Activated CD8-positive, alpha-beta T cell treated with anti-CD3 and anti-CD28 coated beads, Interleukin-2, amount 10 ng/mL, durations not matched to agents 7 days and 5 days (primary cell): ENCODE results near the gene HSD11B2. TPM values are rescaled to one million over a fixed set of nuclear protein-coding genes. Genes with fewer than 3 reads are reported as not detected.

Source experiments
- ATAC-seq: fragments of 150-1000 bp; cut with Tn5 transposase; one replicate; pipeline ENCODE4 v1.10.0; 2021; ENCODE audit warnings: moderate library complexity
- CTCF ChIA-PET: fragments of 350-600 bp; sonication (Branson Sonifier 250); formaldehyde crosslinking; loops from one replicate; lab custom pipeline; 2021; ENCODE audit warnings: antibody characterized with exemption; lab: Charles Lee
- POLR2A ChIA-PET: fragments of 350-600 bp; sonication (Branson Sonifier 250); formaldehyde crosslinking; loops from one replicate; lab custom pipeline; 2021; ENCODE audit warnings: antibody characterized with exemption; lab: Charles Lee
- DNase-seq: peaks from one replicate; pipeline ENCODE4 v3.0.0-alpha.2; 2020
- H3K27ac Mint-ChIP-seq: one replicate; pipeline ENCODE4 v1.8.0; 2021; ENCODE audit warnings: mild to moderate bottlenecking, mixed read lengths
- H3K27me3 Mint-ChIP-seq: one replicate; pipeline ENCODE4 v1.8.0; 2021; ENCODE audit warnings: low read depth, mixed read lengths
- H3K36me3 Mint-ChIP-seq: one replicate; pipeline ENCODE4 v1.8.0; 2021; ENCODE audit warnings: low read depth, mixed read lengths
- H3K4me1 Mint-ChIP-seq: one replicate; pipeline ENCODE4 v1.8.0; 2021; ENCODE audit warnings: low read depth, mixed read lengths
- H3K4me3 Mint-ChIP-seq: one replicate; pipeline ENCODE4 v1.8.0; 2021; ENCODE audit warnings: mild to moderate bottlenecking, mixed read lengths
- H3K9me3 Mint-ChIP-seq: one replicate; pipeline ENCODE4 v1.8.0; 2022; ENCODE audit warnings: mixed read lengths; ENCODE audit not compliant: insufficient read depth
- total RNA-seq, 2 experiments: library from RNA; stranded (reverse); gene quantifications; one replicate each; pipeline ENCODE4 v1.2.3, GENCODE V29; 2021

The HSD11B2 gene
- not detected for total RNA-seq

DNA sequence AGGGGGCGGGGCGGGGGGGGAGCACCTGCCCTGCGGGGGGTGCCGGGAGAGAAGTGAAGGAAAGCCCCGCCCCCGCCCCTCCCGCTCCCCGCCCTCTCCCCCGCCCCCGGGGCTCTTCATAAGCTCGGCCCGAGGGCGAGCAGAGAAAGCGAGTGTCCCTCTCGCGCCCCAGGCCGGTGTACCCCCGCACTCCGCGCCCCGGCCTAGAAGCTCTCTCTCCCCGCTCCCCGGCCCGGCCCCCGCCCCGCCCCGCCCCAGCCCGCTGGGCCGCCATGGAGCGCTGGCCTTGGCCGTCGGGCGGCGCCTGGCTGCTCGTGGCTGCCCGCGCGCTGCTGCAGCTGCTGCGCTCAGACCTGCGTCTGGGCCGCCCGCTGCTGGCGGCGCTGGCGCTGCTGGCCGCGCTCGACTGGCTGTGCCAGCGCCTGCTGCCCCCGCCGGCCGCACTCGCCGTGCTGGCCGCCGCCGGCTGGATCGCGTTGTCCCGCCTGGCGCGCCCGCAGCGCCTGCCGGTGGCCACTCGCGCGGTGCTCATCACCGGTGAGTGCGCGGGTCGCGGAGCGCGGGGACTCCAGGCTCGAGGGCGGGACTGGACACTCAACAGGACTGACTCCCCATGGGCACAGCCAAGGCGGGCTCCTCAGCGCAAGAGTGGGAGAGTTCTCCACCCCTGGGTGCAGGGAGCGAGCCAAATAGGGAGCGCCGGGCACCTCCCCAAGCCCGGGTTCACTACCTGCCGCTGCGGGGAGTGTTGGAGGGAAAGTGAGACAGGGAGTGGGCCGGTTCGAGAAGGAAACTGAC is at the start of gene HSD11B2:
HSD11B2 (plus strand) TSS at position 145 of the 798 bp plus-strand sequence; CDS start at position 273, 128 bp downstream.
- peaks cover 7% of the 10 kb centered on the region for H3K4me1 Mint-ChIP-seq
- H3K27me3 Mint-ChIP-seq, result peaks cover 39% of the 10 kb centered on the region
- ATAC-seq, result peak; percentile 46
- ChIA-PET POLR2A (no interaction called here), CTCF (interaction anchor here (0.6 to 2.3 kb wide), 3 partner anchors 17 to 32 kb away, joined by 3 to 8 read pairs (median 3); no protein-coding TSS in a partner anchor)
- H3K9me3 Mint-ChIP-seq, result no peaks in the 10 kb centered on the region
- DNase-seq, result peak; percentile 28
- H3K27ac Mint-ChIP-seq, result no peak within 1 kb of the TSS
- H3K36me3 Mint-ChIP-seq, result no peaks in the 10 kb centered on the region
- H3K4me3 Mint-ChIP-seq, result peak within 1 kb of the TSS; percentile 71

DNA sequence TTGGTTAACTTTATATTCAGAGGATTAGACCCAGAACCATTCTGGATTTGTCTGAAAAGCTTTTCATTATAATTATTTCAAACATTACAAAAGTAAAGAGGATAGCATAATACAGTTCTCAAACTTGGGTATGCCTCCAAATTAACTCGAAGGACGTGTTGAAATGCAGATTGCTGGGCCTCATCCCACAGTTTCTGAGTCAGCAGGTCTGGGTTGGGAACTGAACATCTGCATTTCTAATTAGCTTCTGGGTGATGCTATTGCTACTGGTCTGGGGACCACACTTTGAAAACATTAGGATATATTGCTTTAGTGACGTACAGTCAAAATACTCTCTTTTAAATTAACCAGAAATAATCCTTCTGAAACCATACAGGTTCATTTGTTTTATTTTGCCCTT is 47.6 kb upstream of the HSD11B2 start:
- ATAC-seq (no peak), DNase-seq (no peak)
- CTCF ChIA-PET, result interaction anchor here (1.5 kb wide), 1 partner anchor 105 kb away, joined by 3 read pairs; no protein-coding TSS in a partner anchor
- Mint-ChIP-seq H3K27ac (no peak overlapping the region), H3K9me3 (no peaks in the 10 kb centered on the region), H3K4me3 (no peak overlapping the region), H3K4me1 (no peaks in the 10 kb centered on the region), H3K27me3 (peaks cover 8% of the 10 kb centered on the region), H3K36me3 (no peaks in the 10 kb centered on the region)
- POLR2A ChIA-PET, result no interaction called here

DNA sequence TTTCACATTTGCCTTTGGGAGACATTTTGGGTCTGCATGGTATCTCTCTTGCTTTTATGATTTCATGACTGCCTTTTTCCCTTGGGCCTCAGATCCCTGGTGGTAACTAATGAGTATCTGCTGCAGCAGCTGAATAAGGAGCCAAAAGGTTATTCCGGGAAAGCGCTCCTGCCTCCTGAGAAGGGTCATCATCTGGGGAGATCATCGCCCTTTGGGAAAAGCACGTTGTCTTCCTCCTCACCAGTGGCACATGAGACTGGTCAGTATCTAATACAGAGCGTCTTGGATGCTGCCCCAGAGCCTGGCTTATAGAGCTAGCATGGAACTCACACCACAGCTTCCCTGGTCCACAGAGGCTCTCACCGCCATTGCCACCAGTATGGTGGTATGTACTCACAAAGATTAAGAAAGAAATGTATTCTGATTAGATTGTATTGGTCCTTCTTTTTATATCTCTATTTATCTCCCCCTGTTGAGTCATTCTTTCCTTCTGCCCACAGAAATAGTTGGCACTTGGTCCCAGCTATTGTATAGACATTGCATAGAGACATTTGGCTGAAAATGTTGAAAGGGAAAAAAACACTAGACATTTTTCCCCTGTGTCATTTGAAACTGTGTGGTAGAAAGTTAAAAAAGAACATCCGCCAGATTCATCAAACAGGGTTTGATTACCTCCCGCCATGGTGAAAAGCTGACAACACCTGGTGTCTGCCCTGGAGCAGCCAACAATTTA is 46.0 kb upstream of the HSD11B2 start:
- CTCF ChIA-PET, result interaction anchor here (2.1 to 2.3 kb wide), 2 partner anchors 15 to 141 kb away, joined by 4 to 8 read pairs; no protein-coding TSS in a partner anchor
- H3K4me1 Mint-ChIP-seq, result no peaks in the 10 kb centered on the region
- no peak for DNase-seq
- POLR2A ChIA-PET, result no interaction called here
- no peak overlapping the region for H3K4me3 Mint-ChIP-seq
- H3K9me3 Mint-ChIP-seq, result no peaks in the 10 kb centered on the region
- H3K27me3 Mint-ChIP-seq, result peaks cover 8% of the 10 kb centered on the region
- H3K36me3 Mint-ChIP-seq, result no peaks in the 10 kb centered on the region
- no peak for ATAC-seq
- no peak overlapping the region for H3K27ac Mint-ChIP-seq

DNA sequence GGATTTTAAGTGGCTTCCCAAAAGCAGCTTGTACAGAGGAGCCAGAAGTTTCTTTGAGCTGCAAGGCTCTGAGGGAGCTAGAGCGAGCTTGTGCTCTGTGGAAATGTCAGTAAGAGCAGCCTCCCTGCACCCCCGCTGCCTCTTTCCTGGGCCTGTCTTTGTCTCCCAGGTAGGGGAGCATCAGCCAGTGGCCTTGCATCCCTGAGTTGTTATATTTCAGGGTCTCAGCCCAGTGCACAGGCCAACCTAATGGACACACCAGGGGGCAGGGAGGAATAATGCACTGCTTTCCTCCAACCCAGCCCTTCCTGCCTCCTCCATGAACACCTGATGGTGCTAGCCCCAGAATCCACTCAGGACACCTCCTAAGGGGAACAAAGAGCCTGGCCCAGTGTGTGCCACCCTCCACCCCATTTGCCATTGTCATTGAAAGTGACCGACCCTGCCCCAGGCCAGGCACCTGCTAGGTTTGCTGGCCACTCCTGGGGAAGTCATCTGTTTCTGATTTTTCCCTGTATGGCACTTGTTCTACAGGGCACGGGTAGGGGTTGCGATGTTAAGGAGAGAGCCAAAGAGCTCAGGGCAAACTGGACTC is 44.0 kb upstream of the HSD11B2 start:
- Mint-ChIP-seq H3K4me1 (no peaks in the 10 kb centered on the region), H3K27ac (no peak overlapping the region), H3K4me3 (no peak overlapping the region), H3K36me3 (no peaks in the 10 kb centered on the region), H3K9me3 (no peaks in the 10 kb centered on the region), H3K27me3 (peaks cover 14% of the 10 kb centered on the region)
- ChIA-PET POLR2A (no interaction called here), CTCF (interaction anchor here (1.9 kb wide), 1 partner anchor 126 kb away, joined by 4 read pairs; no protein-coding TSS in a partner anchor)
- ATAC-seq (no peak), DNase-seq (no peak)

DNA sequence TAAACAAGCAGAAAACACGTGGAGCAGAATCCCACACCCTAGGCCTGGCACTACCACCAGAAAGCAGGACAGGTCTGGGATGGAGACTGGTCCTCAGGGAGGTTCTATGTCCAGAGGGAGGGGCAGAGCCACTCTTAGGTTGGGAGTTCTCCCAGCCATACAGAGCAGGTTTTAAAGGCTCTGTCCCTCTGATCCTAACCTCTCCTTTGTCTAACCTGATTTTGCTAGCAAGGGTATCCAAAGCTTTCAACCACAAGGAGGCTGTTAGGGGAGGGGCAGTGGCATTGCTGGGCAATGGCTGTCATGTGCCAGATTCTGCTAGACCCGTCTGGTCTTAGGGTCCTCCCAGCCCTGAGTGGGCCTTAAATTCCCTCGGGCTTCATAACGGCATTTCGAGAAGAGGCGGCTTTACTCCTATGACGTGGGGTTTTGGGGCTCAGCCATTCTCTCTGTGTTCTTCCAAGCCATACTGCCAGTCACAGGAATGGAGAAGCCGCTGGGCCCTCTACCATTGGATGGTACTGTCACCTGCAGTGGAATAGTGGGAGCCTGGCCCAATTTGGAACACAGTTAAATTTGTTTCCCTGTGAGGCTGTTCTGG is 43.3 kb upstream of the HSD11B2 start:
- Mint-ChIP-seq H3K27me3 (peaks cover 21% of the 10 kb centered on the region), H3K9me3 (no peaks in the 10 kb centered on the region), H3K27ac (no peak overlapping the region), H3K36me3 (no peaks in the 10 kb centered on the region), H3K4me3 (no peak overlapping the region), H3K4me1 (no peaks in the 10 kb centered on the region)
- ATAC-seq, result no peak
- DNase-seq, result no peak
- CTCF ChIA-PET, result interaction anchor here (1.9 kb wide), 1 partner anchor 127 kb away, joined by 4 read pairs; no protein-coding TSS in a partner anchor
- POLR2A ChIA-PET, result no interaction called here

DNA sequence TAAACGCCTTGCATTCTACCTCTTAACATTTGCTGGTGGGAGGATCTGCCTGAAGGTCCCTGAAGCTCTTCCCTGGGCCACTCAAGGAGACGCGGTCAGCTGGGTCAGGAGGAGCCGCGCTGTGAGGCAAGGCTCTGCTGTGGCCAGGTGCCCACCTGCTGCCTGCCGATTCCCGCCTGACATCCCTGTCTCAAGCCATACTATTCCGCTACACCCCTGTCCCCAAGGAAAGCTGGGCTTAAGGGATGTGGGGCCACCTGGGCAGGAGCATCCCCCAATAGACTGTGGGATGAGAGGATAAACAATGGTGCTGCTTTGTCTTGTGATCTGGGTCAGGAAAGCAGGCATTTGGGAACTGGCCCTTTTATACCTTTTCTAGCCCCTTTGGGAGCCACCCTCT is 42.7 kb upstream of the HSD11B2 start:
- POLR2A ChIA-PET, result no interaction called here
- Mint-ChIP-seq H3K27me3 (peaks cover 22% of the 10 kb centered on the region), H3K4me3 (no peak overlapping the region), H3K27ac (no peak overlapping the region), H3K4me1 (no peaks in the 10 kb centered on the region), H3K36me3 (no peaks in the 10 kb centered on the region), H3K9me3 (no peaks in the 10 kb centered on the region)
- CTCF ChIA-PET, result interaction anchor here (1.9 kb wide), 1 partner anchor 128 kb away, joined by 4 read pairs; no protein-coding TSS in a partner anchor
- DNase-seq, result no peak
- ATAC-seq, result no peak

DNA sequence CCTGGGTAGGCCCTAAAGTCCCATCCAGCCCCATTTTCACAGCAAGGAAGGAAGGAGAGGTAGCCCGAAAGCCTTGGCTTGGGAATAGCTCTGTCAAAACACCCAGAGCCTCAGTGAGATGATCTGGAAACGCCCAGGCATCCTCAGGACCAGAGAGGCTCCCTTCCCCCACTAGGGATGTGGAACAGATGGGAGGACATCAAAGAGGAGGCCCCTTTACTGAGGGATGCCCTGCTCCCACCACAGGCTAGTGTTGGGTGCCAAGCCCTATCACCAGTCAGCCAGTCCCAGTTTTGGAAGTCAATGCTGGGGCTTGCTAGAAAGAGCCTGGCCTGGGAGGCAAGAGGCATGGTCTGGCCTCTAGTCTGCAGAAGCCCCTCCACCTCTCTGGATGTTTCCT is 42.3 kb upstream of the HSD11B2 start:
- DNase-seq (no peak), ATAC-seq (no peak)
- CTCF ChIA-PET, result interaction anchor here (1.0 kb wide), 1 partner anchor 11 kb away, joined by 3 read pairs; no protein-coding TSS in a partner anchor
- Mint-ChIP-seq H3K36me3 (no peaks in the 10 kb centered on the region), H3K27me3 (peaks cover 23% of the 10 kb centered on the region), H3K4me1 (peaks cover 1% of the 10 kb centered on the region), H3K9me3 (no peaks in the 10 kb centered on the region), H3K27ac (no peak overlapping the region), H3K4me3 (no peak overlapping the region)
- POLR2A ChIA-PET, result interaction anchor here (0.8 kb wide), 1 partner anchor 345 kb away, joined by 3 read pairs; no protein-coding TSS in a partner anchor

DNA sequence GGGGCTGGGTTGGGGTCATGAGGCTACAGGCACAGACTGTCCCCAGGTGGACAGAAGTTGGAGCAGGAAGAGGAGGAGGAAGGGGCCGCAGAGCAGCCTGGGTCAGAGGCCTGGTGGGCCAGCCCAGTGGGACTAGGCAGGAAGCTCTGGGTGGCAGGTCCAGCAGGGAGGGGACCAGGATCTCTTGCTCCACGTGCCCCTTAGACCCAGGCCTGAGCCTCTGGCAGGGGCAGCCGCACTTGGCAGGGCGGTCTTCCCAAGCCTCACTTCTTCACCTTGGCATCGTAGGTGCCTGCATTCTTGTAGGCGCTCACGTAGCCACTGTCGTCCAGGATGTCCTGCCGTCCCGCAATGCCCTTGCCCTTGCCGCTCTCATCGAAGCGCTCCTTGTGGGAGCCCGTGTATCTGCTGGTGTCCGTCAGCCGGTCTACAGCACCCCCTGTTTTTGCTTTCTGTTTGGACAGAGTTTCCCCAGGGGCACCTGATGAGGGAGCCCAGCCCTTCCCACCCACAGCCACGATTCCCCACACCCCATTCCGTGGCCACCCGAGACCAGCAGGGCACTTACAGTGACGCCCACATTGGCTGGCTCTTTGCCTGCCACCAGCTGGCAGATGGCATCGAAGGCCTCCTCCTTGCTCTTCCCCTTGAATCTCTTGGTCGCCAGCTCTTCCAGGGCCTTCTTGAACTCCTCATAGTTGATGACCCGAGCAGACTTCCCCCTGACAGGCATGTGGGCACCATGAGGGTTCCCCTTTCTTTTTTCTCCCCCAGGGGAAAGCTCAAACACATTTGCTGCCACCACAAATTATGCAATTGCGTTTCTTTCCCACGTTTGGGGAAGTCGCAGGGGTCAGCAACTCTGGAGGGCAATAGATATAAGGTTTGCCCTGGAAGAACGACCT is 40.8 kb upstream of the HSD11B2 start:
- Mint-ChIP-seq H3K4me3 (no peak overlapping the region), H3K27me3 (peaks cover 32% of the 10 kb centered on the region), H3K9me3 (no peaks in the 10 kb centered on the region), H3K27ac (no peak overlapping the region), H3K36me3 (no peaks in the 10 kb centered on the region), H3K4me1 (peaks cover 9% of the 10 kb centered on the region)
- ATAC-seq (no peak), DNase-seq (no peak)
- CTCF ChIA-PET, result interaction anchor here (1.0 kb wide), 1 partner anchor 9 kb away, joined by 3 read pairs; no protein-coding TSS in a partner anchor
- POLR2A ChIA-PET, result no interaction called here

DNA sequence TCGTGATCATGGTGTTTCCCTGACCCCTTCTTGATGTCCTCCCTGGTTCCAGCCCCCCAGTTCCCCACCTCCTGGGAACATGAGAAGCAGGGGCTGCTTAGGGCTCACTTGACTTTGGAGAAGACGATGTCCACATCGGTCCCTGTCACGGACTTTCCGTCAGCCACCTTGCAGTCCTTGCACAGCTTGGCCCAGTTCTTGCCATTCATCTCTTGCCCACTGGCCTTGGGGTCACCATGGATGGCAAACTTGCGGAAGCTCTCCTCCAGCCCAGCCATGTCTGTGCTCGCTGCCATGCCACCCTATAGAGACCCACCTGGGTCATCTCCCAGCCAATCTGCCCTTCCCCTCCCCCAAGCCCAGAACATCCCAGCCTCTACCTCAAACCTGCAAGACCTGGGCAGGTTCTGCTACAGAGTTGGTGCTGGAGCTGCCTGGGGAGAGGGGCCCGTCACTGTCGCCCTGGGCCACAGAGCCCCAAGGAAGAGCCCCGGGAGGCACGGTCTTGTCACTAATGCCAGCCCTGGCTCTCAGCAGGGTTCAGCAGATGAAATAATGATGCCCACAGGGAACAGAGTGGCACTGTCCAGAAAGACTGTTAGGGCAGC is 40.0 kb upstream of the HSD11B2 start:
- H3K4me3 Mint-ChIP-seq, result no peak overlapping the region
- no peak overlapping the region for H3K27ac Mint-ChIP-seq
- peaks cover 9% of the 10 kb centered on the region for H3K4me1 Mint-ChIP-seq
- H3K9me3 Mint-ChIP-seq, result no peaks in the 10 kb centered on the region
- DNase-seq, result no peak
- POLR2A ChIA-PET, result no interaction called here
- CTCF ChIA-PET, result no interaction called here
- H3K36me3 Mint-ChIP-seq, result no peaks in the 10 kb centered on the region
- no peak for ATAC-seq
- H3K27me3 Mint-ChIP-seq, result peaks cover 35% of the 10 kb centered on the region

DNA sequence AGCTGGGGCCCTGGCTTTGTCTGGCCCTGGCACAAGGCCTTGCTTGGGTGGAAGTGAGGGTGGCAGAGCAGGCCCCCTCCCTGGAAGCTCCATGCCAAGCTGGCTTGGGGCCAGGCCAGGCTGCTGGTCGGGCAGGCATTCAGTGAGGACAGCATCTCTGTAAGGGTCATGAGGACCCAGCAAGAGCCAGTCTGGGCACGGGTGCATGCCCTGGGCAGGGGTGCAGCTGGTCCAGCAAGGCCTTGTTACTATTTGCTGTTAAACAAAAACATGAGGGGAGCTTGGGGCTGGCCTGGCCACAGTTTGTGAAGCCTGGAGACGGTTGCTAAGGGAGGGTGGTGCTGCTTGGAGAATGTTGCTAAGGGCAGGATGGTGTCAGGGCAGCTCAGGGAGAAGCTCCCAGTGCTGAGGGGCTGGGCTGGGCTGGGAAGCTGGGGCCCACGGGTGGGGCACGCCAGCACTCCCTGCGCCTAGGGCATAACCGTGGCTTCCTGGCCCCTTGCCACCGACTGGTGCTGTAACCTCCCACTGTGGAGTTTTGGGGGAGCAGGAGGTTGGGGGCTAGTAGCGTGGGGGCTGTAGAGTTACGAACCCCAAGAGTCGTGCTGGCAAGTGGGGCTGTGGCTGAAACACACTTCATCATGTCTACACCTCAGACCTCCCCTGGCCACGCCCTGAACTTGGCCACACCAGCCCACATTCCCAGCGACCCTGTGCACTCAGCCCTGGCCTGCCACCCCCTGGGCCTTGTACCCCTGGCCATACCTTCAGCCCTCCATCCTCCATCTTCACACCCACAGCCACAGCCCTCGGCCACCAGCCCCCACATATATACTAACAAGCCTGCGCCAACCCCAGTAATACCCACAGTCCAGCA is 39.3 kb upstream of the HSD11B2 start:
- POLR2A ChIA-PET, result no interaction called here
- no peak overlapping the region for H3K27ac Mint-ChIP-seq
- CTCF ChIA-PET, result no interaction called here

More for the DNA sequence above, 39.3 kb upstream of the HSD11B2 start:
- DNase-seq (no peak), ATAC-seq (peak; percentile 48)
- Mint-ChIP-seq H3K4me1 (peaks cover 9% of the 10 kb centered on the region), H3K4me3 (no peak overlapping the region), H3K36me3 (no peaks in the 10 kb centered on the region), H3K9me3 (no peaks in the 10 kb centered on the region), H3K27me3 (peaks cover 35% of the 10 kb centered on the region)
